ENCODE results near the gene MTG1.

MTG1 gene

DNA sequence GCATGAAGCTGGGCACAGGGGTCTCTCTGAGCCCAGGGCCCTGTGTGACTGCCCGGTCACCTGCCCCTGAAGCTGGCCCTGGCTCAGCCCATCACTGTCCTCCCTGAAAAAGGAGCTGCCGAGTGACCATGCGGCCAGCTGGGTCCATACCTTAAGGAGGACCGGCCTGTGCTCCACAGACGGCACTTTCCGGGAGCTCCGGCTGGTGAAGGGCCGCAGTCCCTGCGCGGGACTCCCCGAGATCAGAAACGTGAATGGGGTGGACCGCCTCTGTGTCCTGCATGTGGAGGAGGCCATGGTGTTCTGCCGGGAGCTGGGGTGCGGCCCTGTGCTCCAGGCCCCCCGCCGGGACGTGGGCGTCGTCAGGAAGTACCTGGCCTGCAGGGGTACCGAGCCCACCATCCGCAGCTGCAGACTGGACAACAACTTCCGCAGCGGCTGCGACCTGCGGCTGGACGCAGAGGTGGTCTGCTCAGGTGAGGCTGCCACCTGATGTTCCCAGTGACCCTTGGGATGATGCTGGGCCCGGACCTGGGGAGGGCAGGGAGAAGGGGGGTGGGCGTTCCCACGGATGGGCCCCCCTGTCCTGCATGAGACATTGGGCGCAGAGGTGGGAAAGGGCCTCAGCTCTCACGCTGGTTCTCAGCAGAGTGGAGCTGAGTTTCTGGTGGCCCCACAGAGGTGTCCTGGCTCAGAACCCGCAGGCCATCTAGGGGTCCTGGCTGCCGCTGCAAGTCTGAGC is 63.3 kb downstream of the MTG1 start:
- DNase-seq (ENCODE audit: low read depth), result no peak
- TF ChIP-seq CTCF (conservative IDR thresholded peaks at IDR 0.05; ENCODE audit: low read length), result no peak

DNA sequence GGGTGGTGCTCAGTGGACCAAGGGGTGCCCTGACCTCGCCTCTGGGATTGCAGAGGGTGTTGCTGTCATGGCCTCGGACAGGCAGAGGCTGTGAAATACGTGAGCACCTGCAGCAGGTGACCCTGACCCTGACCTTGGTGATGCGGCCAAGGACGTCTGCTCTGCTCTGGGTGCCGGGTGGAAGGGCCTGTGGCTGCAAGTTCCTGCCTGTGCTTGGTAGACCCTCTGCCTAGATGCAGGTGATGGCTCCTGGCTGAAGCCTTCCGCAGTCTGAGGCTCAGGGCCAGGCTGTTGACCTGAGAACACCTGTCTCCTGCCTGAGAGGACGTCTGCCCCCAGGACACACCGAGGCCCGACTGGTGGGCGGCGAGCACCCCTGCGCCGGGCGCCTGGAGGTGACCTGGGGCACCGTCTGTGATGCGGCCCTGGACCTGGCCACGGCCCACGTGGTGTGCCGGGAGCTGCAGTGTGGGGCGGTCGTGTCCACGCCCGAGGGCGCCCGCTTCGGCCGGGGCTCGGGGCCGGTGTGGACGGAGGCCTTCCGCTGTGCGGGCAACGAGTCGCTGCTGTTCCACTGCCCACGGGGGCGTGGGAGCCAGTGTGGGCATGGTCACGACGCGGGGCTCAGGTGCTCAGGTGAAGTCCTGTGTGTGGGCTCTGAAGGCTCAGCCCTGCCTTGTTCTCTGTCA is 64.2 kb downstream of the MTG1 start:
- no peak for TF ChIP-seq CTCF (conservative IDR thresholded peaks at IDR 0.05; ENCODE audit: low read length)
- no peak for DNase-seq (ENCODE audit: low read depth)
- H3K4me3 ChIP-seq (ENCODE audit: low read length), result no peak overlapping the region

More for the DNA sequence above, 63.3 kb downstream of the MTG1 start:
- no peak overlapping the region for H3K4me3 ChIP-seq (ENCODE audit: low read length)

- TF ChIP-seq CTCF (conservative IDR thresholded peaks at IDR 0.05; ENCODE audit: low read length), result no peak
- DNase-seq (ENCODE audit: low read depth), result no peak
- H3K4me3 ChIP-seq (ENCODE audit: low read length), result no peak overlapping the region
Measured at GRCh38 chr10:133458710-133459453, 64.9 kb downstream of the MTG1 start.

DNA sequence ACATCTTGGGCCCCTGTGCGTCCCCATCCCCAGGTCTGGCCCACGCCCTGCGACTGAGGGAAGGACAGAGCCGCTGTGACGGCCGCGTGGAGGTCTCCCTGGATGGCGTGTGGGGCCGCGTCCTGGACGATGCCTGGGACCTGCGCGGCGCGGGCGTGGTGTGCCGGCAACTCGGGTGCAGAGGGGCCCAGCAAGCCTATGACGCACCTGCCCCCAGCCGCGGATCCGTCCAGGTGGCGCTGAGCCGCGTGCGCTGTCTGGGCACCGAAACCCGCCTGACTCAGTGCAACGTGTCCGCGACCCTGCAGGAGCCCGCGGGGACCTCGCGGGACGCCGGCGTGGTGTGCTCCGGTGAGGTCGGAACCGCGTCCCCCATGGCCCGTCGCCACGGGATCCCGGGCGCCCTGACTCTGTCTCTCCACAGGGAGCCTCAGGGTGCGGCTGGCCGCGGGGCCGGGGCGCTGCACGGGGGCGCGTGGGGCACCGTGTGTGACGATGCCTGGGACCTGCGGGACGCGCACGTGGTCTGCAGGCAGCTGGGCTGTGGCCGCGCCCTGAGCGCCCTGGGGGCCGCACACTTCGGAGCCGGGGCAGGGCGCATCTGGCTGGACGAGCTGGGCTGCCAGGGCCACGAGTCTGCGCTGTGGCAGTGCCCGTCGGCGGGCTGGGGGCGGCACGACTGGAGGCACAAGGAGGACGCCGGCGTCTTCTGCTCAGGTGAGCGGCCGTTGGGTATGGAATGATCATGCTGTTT is 65.7 kb downstream of the MTG1 start:
- no peak overlapping the region for H3K4me3 ChIP-seq (ENCODE audit: low read length)
- no peak for TF ChIP-seq CTCF (conservative IDR thresholded peaks at IDR 0.05; ENCODE audit: low read length)
- no peak for DNase-seq (ENCODE audit: low read depth)

- TF ChIP-seq CTCF (conservative IDR thresholded peaks at IDR 0.05; ENCODE audit: low read length), result no peak
- DNase-seq (ENCODE audit: low read depth), result no peak
- H3K4me3 ChIP-seq (ENCODE audit: low read length), result no peak overlapping the region
Measured at GRCh38 chr10:133460208-133460769, 66.3 kb downstream of the MTG1 start.

GRCh38 chr10:133461027-133461426 is 67.1 kb downstream of the MTG1 start:
- no peak for DNase-seq (ENCODE audit: low read depth)
- H3K4me3 ChIP-seq (ENCODE audit: low read length), result no peak overlapping the region
- TF ChIP-seq CTCF (conservative IDR thresholded peaks at IDR 0.05; ENCODE audit: low read length), result no peak
